HG03460 (cell line): ENCODE measurements around the gene TANGO6.

Experiments
- ATAC-seq: cut with Tn5 transposase; IDR thresholded peaks from one replicate; pipeline ENCODE4 v1.9.1; 2021; ENCODE audit not compliant: unreplicated experiment

TANGO6 gene

DNA sequence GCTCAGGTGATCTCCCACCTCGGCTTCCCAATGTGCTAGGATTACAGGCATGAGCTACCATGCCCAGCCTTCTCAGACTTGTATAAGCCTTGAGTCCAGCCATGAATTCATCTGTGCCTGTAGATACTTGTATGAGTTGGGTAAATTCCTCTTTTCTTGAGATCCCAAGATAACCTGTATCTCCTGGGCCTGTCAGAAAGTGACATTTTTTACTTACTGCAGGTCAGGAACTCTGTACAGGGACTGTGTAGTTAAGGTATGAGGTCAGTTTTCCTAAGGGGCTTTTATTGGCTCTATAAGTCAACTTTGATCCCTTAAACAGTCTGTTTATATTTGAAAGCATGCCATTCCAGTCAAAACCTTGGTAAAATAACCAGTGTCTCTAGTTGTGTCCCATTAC is 155.8 kb downstream of the TANGO6 start:
- no peak for ATAC-seq

GRCh38 chr16:69003500-69003899 is 160.2 kb downstream of the TANGO6 start:
- ATAC-seq: no peak

- ATAC-seq: no peak
These were observed 162.5 kb downstream of the TANGO6 start for GRCh38 chr16:69005641-69006355.

DNA sequence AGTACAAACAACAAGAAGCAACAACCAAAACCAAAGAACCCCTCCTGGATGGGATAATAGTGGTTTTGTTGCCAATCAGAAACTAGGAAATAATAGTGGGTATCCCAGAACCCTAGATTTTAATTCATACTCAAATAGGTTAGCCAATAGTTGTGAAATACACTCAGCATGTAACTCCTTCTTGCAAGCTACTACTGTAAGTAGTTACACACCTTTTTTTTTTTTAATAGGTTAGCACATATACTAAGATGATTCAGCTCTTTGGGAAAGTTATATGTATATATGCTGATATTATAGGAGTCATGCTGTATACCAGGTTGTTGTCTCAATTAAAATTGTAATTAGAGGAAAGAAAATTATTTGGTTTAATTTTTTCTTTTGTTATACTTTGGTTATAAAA is 169.6 kb downstream of the TANGO6 start:
- ATAC-seq: no peak

DNA sequence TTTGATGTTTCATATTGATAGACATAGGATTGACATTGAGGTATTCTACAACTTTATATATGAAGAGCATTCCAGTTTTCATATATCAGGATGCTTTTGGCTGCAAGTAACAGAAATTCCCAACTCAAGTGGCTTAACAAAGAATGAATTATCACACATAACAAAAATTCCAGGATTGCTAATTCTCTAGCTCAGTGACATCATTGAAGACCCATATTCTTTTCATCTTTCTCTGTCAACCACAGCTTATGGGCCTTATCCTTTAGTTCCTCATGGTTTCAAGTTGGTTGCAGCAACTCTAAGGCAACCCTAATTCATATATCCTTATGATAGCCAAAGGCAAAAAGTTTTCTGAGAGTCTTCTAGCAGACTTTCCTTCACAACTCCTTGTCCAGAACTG is 170.7 kb downstream of the TANGO6 start:
- ATAC-seq: no peak

GRCh38 chr16:69014811-69015210 is 171.5 kb downstream of the TANGO6 start:
- no peak for ATAC-seq

GRCh38 chr16:69017036-69017783 is 173.9 kb downstream of the TANGO6 start:
- no peak for ATAC-seq

- ATAC-seq: no peak
These were observed 176.5 kb downstream of the TANGO6 start for GRCh38 chr16:69019811-69020210.

DNA sequence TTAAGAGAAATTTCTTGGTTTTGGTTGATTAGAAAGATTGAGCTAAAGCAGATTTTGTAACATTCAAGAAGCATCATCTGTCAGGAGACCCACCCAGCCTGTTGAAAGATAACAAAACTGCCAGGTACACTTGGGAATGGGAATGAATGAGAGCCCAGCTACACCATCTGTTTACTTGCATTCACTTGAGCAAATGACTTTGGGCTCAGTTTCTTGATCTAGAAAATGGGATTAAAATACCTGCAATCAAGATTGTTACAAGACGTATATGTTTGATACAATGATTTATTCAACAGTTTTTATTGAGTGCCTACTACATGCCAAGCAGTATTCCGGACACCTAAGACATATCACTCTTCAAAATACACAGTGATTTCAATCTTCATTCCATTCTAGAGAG is 185.8 kb downstream of the TANGO6 start:
- ATAC-seq: no peak

GRCh38 chr16:69031877-69032301 is 188.6 kb downstream of the TANGO6 start:
- ATAC-seq: no peak

- ATAC-seq: no peak
These were observed 190.0 kb downstream of the TANGO6 start for GRCh38 chr16:69033151-69033949.

DNA sequence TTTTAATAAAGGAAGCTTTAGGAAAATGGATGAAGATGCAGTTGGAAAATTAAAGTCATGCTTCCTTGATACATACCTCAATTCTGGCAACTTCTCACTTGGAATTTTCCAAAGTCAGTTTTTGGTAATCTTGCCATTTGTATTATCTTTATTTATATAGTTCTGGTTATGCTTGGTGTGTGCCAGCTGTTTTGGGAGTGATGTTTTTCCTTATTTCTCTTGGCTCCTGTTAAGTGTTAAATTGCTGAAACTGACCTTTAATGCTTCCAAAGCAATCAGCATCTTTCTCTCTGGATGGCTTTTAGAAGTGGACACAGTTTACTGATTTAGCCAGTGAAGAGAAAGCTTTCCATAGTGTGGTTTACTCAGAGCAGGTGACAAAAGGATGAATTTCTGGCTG is 192.0 kb downstream of the TANGO6 start:
- ATAC-seq: no peak

GRCh38 chr16:69036399-69037091 is 193.2 kb downstream of the TANGO6 start:
- ATAC-seq: no peak

GRCh38 chr16:69037373-69038160 is 194.2 kb downstream of the TANGO6 start:
- no peak for ATAC-seq

DNA sequence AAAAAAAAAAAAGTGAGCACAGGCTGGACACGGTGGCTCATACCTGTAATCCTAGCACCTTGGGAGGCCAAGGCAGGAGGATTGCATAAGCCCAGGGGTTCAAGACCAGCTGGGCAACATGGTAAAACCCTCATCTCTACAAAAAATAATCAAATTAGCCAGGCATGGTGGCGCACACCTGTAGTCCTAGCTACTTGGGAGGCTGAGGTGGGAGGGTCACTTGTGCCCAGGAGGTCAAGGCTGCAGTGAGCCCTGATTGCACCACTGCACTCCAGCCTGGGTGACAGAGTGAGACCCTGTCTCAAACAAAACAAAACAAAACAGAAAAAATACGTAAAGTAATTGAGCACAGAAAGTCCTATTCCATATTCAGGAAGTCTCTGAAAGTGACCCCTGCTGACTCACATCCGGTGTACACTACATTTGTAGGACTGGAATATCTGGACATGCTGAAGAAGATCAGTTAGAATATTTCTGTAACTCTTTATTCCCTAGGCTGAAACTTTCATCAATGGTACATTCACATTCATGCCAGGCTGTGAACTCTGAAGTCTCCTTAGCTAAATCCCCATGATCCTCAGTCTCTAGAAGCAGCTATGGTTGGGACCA is 196.1 kb downstream of the TANGO6 start:
- no peak for ATAC-seq

GRCh38 chr16:69040144-69040909 is 197.0 kb downstream of the TANGO6 start:
- ATAC-seq: no peak

DNA sequence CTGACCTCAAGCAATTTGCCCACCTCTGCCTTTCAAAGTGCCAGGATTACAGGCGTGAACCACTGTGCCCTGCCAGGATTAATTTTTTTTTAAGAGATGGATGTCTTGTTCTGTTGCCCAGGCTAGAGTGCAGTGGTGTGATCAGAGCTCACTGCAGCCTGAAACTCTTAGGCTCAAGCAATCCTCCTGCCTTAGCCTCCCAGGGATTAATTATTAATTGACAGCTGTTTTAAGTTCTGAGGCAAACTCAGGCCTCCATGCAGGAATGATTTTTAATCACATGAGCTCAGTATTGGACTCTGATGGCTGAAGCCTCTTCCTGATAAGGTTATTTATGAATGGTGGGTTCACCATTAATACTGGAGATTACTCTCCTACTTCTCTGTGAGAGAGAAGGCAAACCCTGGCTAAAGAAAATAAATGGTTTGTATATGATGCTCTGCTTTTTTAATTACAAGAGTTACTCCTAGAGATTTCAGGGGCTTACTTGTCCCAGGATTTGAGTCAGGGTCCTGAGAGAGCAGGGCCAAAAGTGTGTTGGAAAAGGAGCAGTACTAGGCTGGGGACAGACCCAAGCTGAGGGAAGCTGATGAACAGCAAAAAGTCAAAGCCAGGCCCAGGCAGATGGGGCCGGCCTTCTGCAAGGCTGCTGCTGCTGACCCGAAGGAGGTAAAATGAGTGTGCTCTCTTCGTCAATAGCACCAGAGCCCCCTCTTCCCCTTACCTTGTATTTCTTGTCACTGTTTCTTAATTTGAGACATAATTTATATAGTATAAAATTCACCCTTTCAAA is 205.2 kb downstream of the TANGO6 start:
- ATAC-seq: no peak

DNA sequence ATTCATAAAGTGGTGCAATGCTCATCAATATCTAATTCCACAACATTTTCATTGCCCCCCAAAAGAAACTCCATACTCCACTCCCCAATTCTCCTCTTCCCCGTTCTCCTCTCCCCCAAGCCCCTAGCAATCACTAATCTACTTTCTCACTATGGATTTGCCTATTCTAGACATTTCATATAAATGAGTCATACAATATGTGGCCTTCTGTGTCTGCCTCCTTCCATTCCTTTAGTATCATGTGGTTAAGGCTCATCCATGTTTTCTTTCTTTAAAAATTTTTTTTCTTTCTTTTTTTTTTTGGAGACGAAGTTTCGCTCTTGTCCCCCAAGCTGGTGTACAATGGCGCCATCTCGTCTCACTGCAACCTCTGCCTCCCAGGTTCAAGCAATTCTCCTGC is 205.8 kb downstream of the TANGO6 start:
- no peak for ATAC-seq
